Omental fat pad (tissue), 4 donors: Measurements from ENCODE around the gene THOP1. TPM values are rescaled to one million over a fixed set of nuclear protein-coding genes. Genes with fewer than 3 reads are reported as not detected.

ENCODE experiments used
- ATAC-seq: fragments of 150-250 bp; one replicate; pipeline ENCODE4 v1.9.1; 2016; ENCODE audit warnings: mild to moderate bottlenecking, moderate library complexity; ENCODE audit not compliant: low FRiP score
- DNase-seq: peaks from one replicate; pipeline ENCODE4 v3.0.0-alpha.2; 2019; ENCODE audit warnings: low spot score
- CTCF ChIP-seq, 3 donors: fragments of 450-650 bp; IDR thresholded peaks; one replicate each; pipeline ENCODE4 v1.5.1; 2016 to 2017; ENCODE audit warnings: antibody characterized with exemption in 3 of 3, mild to moderate bottlenecking in 3 of 3, moderate library complexity in 2 of 3
- total RNA-seq, 4 donors: library from RNA; depleted of rRNA; stranded (reverse); fragments of >200 nt; gene quantifications; one replicate each; pipeline ENCODE4 v1.1.0, GENCODE V29; 2016

THOP1 gene
- total RNA-seq, 4 donors from 2014 or later: 27.4 to 50.2 (median 31.9) TPM

DNA sequence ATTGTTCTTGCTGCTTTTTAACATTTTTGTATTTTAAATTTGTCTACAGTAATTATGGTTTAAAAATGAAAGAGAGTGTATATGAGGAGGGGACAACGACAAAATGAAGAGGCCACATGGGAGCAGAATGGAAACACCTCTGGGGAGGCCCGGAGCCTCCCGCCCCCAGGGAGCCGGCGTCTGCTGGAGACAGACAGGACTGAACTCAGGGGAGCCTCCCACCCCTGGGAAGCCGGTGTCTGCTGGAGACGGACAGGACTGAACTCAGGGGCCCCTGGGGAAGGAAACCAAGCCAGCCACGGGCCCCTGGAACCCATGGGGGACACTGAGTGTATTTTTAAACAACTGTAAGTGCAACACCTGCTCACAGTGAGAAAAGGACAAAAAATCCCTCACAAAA lies 28.8 kb upstream of the THOP1 start:
- no peak for ATAC-seq
- no peak for TF ChIP-seq CTCF (IDR thresholded peaks at IDR 0.05)
- no peak for DNase-seq

GRCh38 chr19:2756921-2757881 lies 28.1 kb upstream of the THOP1 start:
- TF ChIP-seq CTCF (IDR thresholded peaks at IDR 0.05): no peak
- ATAC-seq (no peak), DNase-seq (no peak)

GRCh38 chr19:2758601-2759313 lies 26.5 kb upstream of the THOP1 start:
- ATAC-seq (no peak), DNase-seq (no peak)
- TF ChIP-seq CTCF (IDR thresholded peaks at IDR 0.05): no peak

- no peak for TF ChIP-seq CTCF (IDR thresholded peaks at IDR 0.05)
- no peak for ATAC-seq
- no peak for DNase-seq
Observed at GRCh38 chr19:2759362-2759761, 25.9 kb upstream of the THOP1 start.

GRCh38 chr19:2759965-2760364 lies 25.3 kb upstream of the THOP1 start:
- TF ChIP-seq CTCF (IDR thresholded peaks at IDR 0.05): no peak
- ATAC-seq: no peak
- DNase-seq: no peak

DNA sequence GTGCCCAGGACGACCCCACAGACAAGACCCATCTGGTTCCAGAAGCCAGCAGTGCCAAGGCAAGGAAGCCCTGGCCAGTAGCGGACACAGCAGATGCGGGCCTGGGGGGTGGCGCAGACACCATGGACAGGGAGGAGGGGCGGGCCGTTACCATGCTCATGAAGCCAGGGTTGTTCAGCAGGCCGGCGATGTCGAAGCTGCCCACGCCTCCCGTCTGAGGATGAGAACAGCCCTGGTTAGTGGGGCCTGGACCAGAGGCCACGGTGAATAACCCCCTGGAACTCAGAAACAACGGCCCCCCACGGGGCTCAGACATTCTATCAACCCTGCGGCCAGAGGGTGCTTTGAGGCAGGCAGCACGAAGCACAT lies 24.0 kb upstream of the THOP1 start:
- ATAC-seq (no peak), DNase-seq (no peak)
- no peak for TF ChIP-seq CTCF (IDR thresholded peaks at IDR 0.05)
